GM18505 (cell line): Measurements from ENCODE around the gene ISG20L2.

ENCODE experiments used
- ATAC-seq: cut with Tn5 transposase; IDR thresholded peaks from one replicate; pipeline ENCODE4 v1.9.1; 2021; ENCODE audit not compliant: unreplicated experiment
- POLR2A ChIP-seq: IDR thresholded peaks from 4 replicates; pipeline ENCODE4 v1.6.1; 2011; ENCODE audit warnings: borderline replicate concordance; ENCODE audit not compliant: insufficient read depth, insufficient read length; ENCODE audit errors: extremely low read depth

Gene ISG20L2

DNA sequence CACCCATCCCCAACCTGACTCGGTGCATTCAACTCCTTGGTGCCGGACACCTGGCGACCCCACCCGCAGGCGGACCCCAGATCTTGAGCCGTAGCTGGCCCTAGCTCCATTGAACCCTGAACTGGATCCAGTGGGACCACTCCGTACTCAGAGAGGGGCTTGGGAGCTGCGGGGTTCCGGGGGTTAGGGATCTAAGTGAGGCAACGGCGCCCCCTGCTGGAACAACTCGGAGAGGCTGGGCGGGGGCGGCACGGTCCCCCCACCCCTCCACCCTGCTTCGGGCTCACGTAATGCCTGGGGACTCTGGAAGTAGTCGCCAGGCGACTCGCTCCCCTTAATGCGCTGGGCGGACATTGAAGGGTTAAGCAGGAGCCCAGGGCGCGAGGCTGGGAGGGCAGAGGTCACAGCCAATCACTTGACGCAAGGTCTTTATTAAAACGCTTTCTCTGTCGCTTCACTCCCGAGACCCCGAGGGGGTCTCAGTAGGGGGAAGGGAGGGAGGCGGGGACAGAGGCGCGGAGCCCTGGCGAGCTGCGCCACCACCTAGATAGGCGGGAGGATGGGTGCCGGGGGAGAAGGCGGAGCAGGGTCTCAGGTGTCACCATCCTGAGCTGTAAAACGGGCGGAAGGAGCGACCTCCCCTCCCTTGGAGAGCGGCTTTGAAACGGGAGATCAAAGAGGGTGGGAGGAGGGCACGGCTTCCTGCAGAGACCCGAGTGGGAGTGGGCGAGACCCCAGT is 22.5 kb downstream of the ISG20L2 start:
- ATAC-seq, result no peak
- TF ChIP-seq POLR2A, result no peak

DNA sequence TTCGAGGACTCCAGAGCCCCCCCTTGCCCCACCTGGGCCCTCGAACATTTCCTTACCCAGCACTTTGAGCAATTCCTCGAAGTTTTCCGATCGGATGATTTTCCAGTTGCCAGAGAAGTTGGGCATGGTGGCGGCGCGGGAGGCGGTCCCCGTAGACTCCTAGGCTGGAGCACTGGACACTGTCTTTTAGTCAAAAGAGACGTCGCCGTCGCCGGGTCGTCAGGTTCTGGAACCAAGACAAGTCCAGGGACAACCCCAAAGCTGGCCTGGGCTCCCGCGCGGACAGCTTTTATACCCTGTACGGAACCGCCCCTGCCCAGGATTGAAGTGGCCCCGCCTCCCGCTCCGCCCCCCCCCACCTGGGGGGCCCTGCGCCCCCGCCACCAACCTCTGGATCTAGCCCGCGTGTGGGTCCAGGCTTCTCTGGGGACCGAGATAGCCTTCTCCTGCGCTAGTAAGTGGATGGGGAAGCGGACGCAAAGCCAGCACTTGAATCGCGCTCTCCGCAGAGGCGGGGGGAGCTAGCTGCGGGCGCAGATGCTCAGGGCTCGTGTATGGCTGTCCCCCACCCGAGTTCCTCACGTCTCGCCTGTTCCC is 23.1 kb downstream of the ISG20L2 start, which contains the start of gene CRABP2:
CRABP2 (minus strand) TSS at position 263 of the 597 bp plus-strand sequence; CDS start at position 126, 137 bp downstream.
- no peak for TF ChIP-seq POLR2A
- ATAC-seq, result no peak

DNA sequence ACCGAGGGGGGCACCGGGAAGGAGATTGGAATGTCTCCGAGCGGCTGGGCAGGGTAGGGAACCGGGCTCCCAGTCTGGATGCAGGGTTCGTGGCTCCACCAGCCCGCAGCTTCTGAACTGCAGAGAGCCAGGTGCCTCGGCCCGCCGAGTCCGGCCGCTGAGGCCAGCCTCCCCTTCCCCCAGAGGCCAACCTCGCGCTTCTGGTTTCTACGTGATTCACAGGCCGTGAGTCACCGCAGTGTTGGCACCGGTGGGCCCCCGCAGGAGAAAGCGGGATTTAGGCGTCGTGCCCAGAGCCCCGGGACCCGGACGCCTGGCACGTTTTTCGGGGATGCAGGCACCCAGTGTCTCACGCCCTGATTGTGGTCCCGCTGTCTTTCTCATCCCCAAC is 23.6 kb downstream of the ISG20L2 start:
- TF ChIP-seq POLR2A, result no peak
- no peak for ATAC-seq

DNA sequence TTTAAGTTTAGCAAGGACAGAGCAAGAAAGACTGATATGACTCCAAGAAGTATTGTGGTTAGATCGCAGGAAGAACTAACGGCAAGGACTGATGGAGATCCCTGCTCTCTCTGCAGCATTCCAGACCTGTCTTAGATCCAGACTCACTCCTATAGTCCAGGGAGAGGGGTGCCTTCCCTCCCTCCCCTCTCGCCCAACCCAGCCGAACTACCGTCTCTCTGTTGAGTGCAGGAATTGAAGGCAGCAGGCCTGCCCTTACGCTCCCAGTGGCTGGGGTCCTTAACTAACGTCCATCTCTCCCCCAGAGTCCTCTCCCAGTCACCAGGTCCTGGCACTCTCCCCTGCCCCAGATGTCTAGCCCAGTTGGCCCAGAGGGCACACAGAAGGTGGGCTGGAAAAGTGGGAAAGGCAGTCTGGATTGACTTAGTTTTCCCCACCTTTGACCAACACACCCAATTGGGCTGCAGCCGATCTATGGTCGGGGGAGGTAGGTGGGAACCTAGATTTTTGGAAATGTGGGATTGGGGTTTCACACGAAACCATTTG is 24.3 kb downstream of the ISG20L2 start:
- ATAC-seq, result no peak
- no peak for TF ChIP-seq POLR2A

DNA sequence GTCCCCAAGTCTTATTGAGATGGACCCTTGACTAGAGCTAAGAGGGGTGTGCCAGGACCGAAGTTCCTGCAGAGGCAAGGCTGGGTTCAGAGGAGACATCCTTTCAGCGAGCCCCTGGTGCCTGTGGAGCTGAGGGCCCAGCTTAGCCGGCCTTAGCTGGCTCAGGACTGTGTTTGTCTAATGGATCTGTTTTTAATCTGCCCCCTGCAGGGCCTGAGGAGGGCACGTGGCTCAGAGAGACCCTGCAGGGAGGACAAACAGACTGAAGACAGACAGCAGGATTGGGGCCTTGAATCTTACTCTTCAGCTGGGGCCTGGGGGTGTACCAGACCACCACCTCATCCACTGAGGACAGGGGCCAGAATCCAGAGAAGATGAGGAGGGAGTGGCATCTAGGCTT is 24.8 kb downstream of the ISG20L2 start:
- no peak for TF ChIP-seq POLR2A
- ATAC-seq, result no peak

DNA sequence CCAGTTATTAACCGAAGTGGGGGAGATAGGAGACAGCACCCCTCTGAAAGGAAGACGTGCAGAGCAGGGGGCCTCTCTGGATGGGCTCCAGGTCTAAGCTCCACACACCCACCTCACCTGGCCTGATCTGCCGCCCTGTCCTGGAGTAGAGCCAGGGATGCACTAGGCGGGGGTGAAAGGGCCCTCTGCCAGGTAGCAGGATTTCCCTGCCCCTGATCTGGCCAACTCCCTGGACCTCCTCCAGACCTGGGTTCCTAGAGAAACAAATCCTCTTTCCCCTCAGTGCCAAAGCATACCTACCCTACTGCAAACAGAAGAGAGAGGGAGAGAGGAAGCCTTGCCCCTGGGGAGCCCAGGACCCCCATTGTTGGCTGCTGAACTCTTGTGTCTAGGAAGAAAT is 25.2 kb downstream of the ISG20L2 start:
- TF ChIP-seq POLR2A, result no peak

DNA sequence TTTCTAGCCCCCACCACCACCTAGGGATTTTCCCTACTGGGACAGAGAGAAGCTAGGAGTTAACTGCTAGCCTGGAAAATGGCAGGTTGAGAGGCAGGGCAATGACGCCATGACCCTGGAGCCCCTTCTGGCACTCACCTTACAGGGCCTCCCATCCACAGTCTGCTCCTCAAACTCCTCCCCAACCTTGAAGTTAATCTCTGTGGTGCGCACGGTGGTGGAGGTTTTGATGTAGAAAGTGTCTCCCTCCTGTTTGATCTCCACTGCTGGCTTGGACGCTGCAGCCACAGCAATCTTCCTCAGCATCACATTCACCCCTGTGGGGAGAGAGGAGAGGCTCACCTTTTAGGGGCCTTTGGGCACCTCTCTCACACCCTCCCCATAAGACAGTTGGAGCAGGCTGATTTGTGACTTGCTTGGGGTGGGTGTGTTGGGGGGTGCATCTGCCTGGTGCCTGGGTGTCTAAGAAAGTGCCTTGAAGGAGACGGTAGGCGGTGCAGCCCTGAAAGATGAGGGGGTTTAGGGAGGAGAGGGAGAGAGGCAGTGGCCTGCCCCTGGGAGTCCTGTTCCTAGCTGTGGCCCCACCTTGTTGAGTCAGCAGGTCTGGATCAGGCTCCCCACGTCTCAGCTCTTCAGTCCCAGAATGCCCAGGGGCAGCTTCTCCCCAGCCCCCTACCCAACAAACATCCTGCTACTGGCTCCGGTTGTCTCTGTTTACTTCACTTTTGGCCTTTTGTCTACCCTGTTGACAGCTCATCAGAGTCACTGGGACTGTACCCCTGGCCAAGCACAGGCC is 27.6 kb downstream of the ISG20L2 start:
- no peak for TF ChIP-seq POLR2A
- no peak for ATAC-seq

More for the DNA sequence above, 25.2 kb downstream of the ISG20L2 start:
- ATAC-seq, result no peak

DNA sequence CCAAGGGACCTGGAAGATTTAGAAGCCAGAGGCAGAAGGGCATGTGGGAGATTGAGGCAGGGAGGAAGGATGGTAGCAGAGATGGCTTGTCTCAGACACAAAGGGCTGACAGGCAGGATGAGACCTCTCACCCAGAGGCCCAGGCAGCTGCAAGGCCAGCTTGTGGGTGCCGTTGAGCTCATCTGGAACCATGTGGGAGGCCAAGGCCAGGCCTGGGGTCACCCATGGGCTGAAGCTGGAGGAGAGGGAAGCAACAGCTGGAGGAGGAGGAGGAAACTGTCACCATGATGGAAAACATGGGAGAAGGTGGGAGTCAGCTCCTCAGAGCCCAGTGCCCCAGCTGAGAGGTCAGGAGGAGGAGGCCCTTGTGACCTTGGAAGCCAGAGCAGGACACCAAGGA is 29.6 kb downstream of the ISG20L2 start:
- ATAC-seq, result no peak
- TF ChIP-seq POLR2A, result no peak

DNA sequence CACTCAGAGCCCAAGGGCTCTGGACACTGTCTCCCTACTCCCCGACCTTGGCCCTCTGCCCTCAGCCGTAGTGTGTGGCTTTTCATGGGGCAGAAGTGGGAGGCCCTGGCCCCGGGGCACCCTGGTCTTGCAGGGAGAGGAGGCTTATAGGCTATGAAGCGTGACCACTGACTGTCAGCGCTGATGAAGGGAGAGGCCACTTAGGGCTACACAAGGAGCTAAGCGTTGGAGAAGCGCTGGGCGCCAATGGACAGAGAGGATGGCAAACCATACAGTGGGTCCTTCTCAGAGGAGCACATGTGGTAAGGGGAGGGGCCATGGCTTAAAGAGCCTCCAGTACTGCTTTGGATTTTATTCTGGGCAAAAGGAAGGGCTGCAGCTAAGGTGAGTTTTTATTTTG is 31.1 kb downstream of the ISG20L2 start:
- TF ChIP-seq POLR2A, result no peak
- ATAC-seq, result no peak

DNA sequence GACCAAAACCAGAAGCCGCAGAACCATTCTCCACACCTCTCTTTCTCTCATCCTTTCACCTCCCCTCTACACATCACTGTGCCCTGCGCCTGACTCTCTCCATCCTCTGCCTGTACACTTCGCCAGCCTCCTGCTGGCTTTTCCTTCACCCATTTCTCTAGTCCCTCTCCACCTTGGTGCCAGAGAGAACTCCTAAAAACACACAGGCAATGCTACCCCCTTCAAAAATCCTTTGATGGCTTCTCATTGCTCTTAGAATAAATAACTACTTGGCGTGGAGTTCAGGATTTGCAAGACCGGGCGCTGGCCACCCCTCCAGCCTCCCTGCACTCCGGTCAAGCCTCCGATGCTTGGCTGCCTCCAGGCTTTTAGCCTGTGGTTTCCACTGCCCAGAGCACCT is 31.8 kb downstream of the ISG20L2 start:
- no peak for ATAC-seq
- TF ChIP-seq POLR2A, result no peak

DNA sequence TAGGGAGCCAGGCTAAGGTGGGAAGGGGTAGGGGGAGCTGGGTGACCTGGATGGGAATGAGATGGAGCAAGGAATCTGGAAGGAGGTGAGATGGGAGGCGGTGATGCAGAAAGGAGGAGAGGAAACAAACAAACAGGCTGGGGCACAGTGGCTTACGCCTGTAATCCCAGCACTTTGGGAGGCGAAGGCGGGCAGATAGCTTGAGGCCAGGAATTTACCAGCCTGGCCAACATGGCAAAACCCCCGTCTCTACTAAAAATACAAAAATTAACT is 33.9 kb downstream of the ISG20L2 start:
- no peak for TF ChIP-seq POLR2A

DNA sequence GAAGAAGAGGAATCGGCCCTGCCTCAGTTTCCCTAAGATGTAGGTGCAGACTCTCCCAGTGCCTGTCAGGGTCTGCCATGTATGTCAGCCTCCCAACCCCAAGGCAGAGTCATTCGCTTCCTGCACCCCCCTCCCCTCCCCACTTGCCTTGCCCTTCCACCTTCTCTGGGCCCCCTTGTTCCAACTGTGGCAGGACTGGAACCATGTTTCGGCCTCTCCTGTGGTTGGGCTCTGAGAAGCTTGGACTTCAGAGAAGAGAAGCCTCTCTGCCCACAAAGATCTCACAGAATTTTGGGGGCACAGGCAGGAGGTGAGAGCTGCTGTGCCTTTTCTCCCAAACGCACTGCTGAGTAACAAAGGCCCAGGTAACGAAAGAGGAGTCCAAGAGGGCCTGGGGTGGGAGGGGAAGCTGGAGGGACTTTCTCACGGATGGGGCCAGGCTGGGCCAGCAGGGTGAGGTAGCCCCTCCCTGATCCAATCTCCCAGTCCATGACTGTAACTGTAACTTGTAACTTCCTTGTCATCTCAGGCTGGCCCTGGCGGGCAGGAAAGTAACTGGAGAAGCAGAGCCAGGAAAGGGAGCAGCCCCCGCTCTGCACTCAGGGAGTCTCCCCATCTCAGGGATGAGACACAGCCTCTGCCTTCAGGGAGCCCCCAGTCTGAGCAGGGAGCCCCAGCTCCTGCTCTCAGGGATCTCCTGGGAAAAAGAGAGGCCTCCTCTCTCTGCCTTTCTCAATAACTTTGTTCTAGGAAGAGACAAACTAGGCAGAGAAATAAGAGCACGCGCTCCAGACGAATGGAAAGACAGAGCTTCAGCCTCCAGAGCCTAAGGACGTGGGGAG is 34.5 kb downstream of the ISG20L2 start:
- TF ChIP-seq POLR2A, result no peak
- no peak for ATAC-seq

More for the DNA sequence above, 33.9 kb downstream of the ISG20L2 start:
- ATAC-seq, result no peak
